Ovary (tissue), 3 donors: ENCODE measurements around the gene MYH9.

Experiments used
- CTCF ChIP-seq, 3 donors: fragments of 450-650 bp in 2 of 3; fragments of 200-600 bp in 1 of 3; IDR thresholded peaks; one replicate each; pipeline versions ENCODE4 v1.5.1 to v1.8.0; 2016 to 2022; ENCODE audit warnings: antibody characterized with exemption in 3 of 3, mild to moderate bottlenecking in 1 of 3
- EP300 ChIP-seq: sonication (generic); formaldehyde crosslinking; IDR thresholded peaks from one replicate; pipeline ENCODE4 v1.6.1; 2017; ENCODE audit warnings: antibody characterized with exemption
- POLR2A ChIP-seq: fragments of 450-650 bp; IDR thresholded peaks from one replicate; pipeline ENCODE4 v1.6.1; 2017; ENCODE audit warnings: antibody characterized with exemption, mild to moderate bottlenecking, moderate library complexity
- donor health status: DM: no; HTN: no; CAD: no.

- TF ChIP-seq CTCF (IDR thresholded peaks at IDR 0.05) (no peak), EP300 (no peak), POLR2A (no peak)
Measured at GRCh38 chr22:36422287-36423014, 34.7 kb upstream of the MYH9 start.
